ENCODE data around the gene PHACTR4.

The PHACTR4 gene

DNA sequence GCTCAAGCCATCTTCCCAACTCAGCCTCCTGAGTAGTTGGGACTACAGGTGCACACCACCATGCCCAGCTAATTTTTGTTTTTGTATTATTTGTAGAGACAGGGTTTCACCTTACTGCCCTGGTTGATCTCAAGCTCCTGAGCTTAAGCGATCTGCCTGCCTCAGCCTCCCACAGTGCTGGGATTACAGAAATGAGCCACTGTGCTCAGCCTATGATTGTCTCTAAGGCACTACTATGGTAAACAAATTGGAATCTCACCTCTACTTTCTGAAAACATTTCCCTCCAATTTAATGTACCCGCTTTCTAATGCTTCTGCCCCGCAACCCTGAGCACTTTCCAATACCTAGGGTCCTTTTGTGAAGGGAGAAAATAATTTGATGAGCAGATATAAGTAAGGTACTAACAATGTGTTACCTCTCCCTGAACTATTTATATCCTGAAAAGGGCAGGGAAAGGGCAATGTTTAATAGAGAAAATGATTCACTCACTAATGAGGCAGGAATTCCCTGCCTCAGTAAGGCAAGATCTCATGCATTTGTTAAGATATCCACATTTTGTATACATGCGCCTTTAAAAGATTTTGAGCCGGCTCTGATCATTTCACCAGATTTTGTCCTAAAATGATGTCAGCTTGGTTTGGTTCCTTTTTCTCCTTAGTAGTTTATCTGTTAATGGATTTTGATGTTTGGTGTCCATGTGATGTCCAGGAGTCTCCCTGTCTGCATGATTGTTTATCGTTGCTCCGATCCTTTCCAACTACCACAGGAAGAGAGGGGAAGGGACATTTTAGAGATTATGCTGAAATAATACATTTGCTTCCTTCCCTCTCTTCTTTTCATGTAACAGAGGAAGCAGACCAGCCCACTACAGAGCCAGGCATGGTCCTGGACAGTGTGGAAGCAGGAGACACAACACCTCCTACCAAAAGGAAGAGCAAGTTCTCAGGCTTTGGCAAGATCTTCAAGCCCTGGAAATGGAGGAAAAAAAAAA, 89.0 kb downstream of the PHACTR4 start (continued):
- TF ChIP-seq ZNF280C (tag by site-specific recombination; IDR thresholded peaks at IDR 0.05) (no peak), ZNF140 (tag by site-specific recombination; IDR thresholded peaks at IDR 0.05) (no peak), PBX3 (CRISPR knock-in tag; IDR thresholded peaks at IDR 0.05) (no peak), ZNF514 (tag by site-specific recombination; IDR thresholded peaks at IDR 0.05) (no peak), RBAK (tag by site-specific recombination; IDR thresholded peaks at IDR 0.05) (no peak)
- TF ChIP-seq, protein P1, sequence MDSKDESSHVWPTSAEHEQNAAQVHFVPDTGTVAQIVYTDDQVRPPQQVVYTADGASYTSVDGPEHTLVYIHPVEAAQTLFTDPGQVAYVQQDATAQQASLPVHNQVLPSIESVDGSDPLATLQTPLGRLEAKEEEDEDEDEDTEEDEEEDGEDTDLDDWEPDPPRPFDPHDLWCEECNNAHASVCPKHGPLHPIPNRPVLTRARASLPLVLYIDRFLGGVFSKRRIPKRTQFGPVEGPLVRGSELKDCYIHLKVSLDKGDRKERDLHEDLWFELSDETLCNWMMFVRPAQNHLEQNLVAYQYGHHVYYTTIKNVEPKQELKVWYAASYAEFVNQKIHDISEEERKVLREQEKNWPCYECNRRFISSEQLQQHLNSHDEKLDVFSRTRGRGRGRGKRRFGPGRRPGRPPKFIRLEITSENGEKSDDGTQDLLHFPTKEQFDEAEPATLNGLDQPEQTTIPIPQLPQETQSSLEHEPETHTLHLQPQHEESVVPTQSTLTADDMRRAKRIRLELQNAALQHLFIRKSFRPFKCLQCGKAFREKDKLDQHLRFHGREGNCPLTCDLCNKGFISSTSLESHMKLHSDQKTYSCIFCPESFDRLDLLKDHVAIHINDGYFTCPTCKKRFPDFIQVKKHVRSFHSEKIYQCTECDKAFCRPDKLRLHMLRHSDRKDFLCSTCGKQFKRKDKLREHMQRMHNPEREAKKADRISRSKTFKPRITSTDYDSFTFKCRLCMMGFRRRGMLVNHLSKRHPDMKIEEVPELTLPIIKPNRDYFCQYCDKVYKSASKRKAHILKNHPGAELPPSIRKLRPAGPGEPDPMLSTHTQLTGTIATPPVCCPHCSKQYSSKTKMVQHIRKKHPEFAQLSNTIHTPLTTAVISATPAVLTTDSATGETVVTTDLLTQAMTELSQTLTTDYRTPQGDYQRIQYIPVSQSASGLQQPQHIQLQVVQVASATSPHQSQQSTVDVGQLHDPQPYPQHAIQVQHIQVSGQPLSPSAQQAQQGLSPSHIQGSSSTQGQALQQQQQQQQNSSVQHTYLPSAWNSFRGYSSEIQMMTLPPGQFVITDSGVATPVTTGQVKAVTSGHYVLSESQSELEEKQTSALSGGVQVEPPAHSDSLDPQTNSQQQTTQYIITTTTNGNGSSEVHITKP (tag by site-specific recombination; IDR thresholded peaks at IDR 0.05): no peak

DNA sequence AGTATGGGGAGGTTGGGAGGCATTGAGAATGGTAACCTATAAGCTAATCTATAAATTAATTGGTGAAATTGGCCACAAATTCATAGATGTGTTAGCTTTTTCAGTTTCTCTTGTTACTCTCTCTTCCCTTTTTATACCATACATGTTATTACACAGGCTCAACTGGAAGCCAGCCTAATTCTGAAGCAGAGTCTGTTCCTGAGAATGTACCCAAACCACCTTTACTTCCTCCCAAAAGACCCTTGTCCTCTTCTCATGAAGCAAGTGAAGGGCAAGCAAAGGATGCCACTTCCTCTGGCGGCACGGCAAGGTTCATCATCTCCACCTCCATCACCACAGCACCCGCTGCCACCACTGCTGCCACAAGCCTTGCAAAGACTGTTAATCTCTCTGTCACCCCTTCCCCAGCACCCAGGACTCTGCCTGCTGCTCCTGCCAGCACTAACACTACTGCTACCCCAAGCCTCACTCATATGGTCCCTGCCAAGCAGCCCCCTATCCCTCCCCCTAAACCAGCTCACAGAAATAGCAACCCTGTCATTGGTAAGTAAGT, 96.8 kb downstream of the PHACTR4 start:
- CTCF ChIA-PET: interaction anchor here (0.6 kb wide), 1 partner anchor 220 kb away, joined by 3 read pairs; no protein-coding TSS in a partner anchor
- H3K27ac ChIP-seq (ENCODE audit: extremely low read depth, low read depth, low read length): no peak overlapping the region
- POLR2A ChIA-PET: no interaction called here
- TF ChIP-seq, protein P2, sequence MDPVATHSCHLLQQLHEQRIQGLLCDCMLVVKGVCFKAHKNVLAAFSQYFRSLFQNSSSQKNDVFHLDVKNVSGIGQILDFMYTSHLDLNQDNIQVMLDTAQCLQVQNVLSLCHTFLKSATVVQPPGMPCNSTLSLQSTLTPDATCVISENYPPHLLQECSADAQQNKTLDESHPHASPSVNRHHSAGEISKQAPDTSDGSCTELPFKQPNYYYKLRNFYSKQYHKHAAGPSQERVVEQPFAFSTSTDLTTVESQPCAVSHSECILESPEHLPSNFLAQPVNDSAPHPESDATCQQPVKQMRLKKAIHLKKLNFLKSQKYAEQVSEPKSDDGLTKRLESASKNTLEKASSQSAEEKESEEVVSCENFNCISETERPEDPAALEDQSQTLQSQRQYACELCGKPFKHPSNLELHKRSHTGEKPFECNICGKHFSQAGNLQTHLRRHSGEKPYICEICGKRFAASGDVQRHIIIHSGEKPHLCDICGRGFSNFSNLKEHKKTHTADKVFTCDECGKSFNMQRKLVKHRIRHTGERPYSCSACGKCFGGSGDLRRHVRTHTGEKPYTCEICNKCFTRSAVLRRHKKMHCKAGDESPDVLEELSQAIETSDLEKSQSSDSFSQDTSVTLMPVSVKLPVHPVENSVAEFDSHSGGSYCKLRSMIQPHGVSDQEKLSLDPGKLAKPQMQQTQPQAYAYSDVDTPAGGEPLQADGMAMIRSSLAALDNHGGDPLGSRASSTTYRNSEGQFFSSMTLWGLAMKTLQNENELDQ (tag by site-specific recombination; IDR thresholded peaks at IDR 0.05; ENCODE audit: low read depth): no peak
- TF ChIP-seq ZSCAN23 (tag by site-specific recombination; IDR thresholded peaks at IDR 0.05) (no peak), KLF17 (tag by site-specific recombination; IDR thresholded peaks at IDR 0.05) (no peak), ZIC2 (tag by site-specific recombination; IDR thresholded peaks at IDR 0.05) (no peak), WT1 (tag by site-specific recombination; IDR thresholded peaks at IDR 0.05) (no peak), KLF7 (tag by site-specific recombination; IDR thresholded peaks at IDR 0.05; ENCODE audit: borderline replicate concordance) (no peak), SP2 (tag by site-specific recombination; IDR thresholded peaks at IDR 0.05) (no peak), KLF9 (tag by site-specific recombination; IDR thresholded peaks at IDR 0.05; ENCODE audit: low read depth) (no peak), ZNF843 (tag by site-specific recombination; IDR thresholded peaks at IDR 0.05) (no peak), ZFHX2 (tag by site-specific recombination; conservative IDR thresholded peaks at IDR 0.05) (no peak), ZNF585B (tag by site-specific recombination; IDR thresholded peaks at IDR 0.05) (no peak), ZNF335 (tag by site-specific recombination; conservative IDR thresholded peaks at IDR 0.05) (no peak), ZBTB48 (tag by site-specific recombination; IDR thresholded peaks at IDR 0.05) (no peak), ZNF157 (tag by site-specific recombination; IDR thresholded peaks at IDR 0.05) (no peak)
- no peak overlapping the region for H3K4me3 ChIP-seq (ENCODE audit: low read depth, low read length)
- no peaks in the 10 kb centered on the region for H3K4me1 ChIP-seq (ENCODE audit: control insufficient read depth, insufficient read depth, low read length)
- H3K36me3 ChIP-seq (ENCODE audit: control insufficient read depth in 2 of 2, insufficient read depth in 1 of 2, low read length in 2 of 2): peaks cover 21 to 60% of the 10 kb centered on the region in 2 experiments
- no peaks in the 10 kb centered on the region for H3K9me3 ChIP-seq (ENCODE audit: control insufficient read depth, insufficient read depth, low read depth, low read length)

All from HEK293 (cell line).